Transverse colon (tissue), 4 donors: ENCODE data around the gene CAPN12.

ENCODE experiments used
- CTCF ChIP-seq, 5 experiments: fragments of 200-600 bp in 3 of 5; fragments of 450-650 bp in 2 of 5; sonication (generic) in 3 of 5; IDR thresholded peaks; 1 replicate in 2 of 5; 2 replicates in 3 of 5; pipeline ENCODE4 v1.5.1; 2016 to 2017; ENCODE audit warnings: antibody characterized with exemption in 5 of 5, inconsistent platforms in 3 of 5, mild to moderate bottlenecking in 2 of 5, moderate library complexity in 1 of 5
- POLR2AphosphoS5 ChIP-seq, 3 donors: sonication (generic); formaldehyde crosslinking; IDR thresholded peaks; one replicate each; pipeline ENCODE4 v1.6.1; 2016; ENCODE audit warnings: antibody characterized with exemption in 3 of 3

- TF ChIP-seq CTCF (IDR thresholded peaks at IDR 0.05) (no peak), POLR2AphosphoS5 (IDR thresholded peaks at IDR 0.05) (no peak)
Observed at GRCh38 chr19:38780443-38780842, 36.2 kb upstream of the CAPN12 start.
